GM12872 (cell line): Measurements from ENCODE around the gene SAMD4A.

Experiments
- TF ChIP-seq, protein P1 (sequence below): IDR thresholded peaks from 3 replicates; pipeline ENCODE4 v1.5.1; 2011; ENCODE audit warnings: low read depth, mild to moderate bottlenecking, low read length, moderate library complexity; ENCODE audit not compliant: insufficient read depth

Gene SAMD4A

DNA sequence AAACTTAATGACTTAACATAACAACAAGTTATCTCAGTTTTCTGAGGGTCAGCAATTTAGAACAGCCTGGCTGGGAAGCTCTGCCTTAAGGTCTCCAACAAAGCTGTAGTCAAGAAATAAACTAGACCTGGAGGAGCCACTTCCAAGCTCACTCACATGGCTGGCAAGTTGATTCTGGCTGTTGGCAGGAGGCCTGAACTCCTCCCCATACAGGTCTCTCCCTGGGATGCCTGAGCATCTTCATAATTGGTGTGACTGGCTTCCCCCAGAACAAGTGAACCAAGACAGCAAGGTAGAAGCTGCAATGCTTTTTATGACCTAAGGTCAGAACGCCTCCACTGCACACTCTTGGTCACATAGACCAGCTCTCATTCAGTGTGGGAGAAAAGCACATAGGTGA lies 128.3 kb downstream of the SAMD4A start:
- TF ChIP-seq, protein P1, sequence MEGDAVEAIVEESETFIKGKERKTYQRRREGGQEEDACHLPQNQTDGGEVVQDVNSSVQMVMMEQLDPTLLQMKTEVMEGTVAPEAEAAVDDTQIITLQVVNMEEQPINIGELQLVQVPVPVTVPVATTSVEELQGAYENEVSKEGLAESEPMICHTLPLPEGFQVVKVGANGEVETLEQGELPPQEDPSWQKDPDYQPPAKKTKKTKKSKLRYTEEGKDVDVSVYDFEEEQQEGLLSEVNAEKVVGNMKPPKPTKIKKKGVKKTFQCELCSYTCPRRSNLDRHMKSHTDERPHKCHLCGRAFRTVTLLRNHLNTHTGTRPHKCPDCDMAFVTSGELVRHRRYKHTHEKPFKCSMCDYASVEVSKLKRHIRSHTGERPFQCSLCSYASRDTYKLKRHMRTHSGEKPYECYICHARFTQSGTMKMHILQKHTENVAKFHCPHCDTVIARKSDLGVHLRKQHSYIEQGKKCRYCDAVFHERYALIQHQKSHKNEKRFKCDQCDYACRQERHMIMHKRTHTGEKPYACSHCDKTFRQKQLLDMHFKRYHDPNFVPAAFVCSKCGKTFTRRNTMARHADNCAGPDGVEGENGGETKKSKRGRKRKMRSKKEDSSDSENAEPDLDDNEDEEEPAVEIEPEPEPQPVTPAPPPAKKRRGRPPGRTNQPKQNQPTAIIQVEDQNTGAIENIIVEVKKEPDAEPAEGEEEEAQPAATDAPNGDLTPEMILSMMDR = no peak

DNA sequence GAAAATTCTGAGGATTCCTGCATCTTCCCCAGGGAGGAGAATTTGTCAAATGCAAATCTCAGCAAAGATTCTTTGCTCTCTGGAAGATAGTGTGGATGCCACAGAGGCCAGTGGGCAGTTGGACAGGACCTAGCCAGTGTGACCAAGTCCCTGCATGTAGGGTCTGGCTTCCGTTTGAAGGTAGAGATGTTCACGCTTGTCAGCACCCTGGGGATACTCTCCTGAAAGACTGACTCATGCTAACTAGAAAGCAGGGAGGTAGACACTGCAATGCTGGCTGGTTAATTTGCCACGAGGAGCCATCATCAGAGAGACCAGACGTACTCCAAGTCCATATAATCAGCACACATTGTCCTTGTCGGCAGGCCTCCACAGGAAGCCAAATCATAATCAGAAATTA lies 130.1 kb downstream of the SAMD4A start:
- TF ChIP-seq, protein P1 = no peak

DNA sequence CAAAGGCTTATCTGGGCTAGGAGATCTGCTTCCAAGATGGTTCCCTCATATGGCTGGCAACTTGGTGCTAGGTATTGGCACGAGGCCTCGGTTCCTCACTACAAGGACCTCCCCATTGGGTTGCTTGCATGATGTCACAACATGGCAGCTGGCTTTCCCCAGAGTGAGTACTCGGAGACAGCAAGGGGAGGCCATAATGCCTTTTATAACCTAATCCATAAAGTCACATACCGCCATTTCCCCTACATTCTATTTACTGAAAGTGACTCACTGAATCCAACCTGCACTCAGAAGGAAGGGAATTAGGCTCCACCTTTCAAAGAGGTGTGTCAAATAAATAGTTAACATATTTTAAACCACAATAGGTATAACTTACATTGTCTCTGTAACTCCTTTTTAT lies 130.9 kb downstream of the SAMD4A start:
- TF ChIP-seq, protein P1 = no peak

DNA sequence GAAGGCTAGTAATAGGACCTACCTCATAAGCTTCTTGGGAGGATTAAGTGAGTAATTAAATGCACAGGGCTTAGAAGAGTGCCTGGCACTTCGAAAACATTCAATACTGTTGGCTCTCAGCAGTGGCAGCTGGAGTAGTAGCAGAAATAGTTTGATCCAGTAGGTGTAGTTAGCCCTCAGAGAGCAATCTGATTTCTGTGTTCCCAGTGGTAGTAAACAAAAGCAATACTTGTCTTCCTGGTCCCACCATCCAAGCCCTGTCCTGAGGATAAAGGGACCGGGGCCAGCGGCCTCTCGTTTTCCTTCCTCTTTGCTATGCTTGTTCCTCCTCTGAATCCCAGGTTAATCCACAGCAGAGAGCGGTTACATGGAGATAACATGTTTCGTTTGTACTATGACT lies 131.6 kb downstream of the SAMD4A start:
- TF ChIP-seq, protein P1 = no peak

DNA sequence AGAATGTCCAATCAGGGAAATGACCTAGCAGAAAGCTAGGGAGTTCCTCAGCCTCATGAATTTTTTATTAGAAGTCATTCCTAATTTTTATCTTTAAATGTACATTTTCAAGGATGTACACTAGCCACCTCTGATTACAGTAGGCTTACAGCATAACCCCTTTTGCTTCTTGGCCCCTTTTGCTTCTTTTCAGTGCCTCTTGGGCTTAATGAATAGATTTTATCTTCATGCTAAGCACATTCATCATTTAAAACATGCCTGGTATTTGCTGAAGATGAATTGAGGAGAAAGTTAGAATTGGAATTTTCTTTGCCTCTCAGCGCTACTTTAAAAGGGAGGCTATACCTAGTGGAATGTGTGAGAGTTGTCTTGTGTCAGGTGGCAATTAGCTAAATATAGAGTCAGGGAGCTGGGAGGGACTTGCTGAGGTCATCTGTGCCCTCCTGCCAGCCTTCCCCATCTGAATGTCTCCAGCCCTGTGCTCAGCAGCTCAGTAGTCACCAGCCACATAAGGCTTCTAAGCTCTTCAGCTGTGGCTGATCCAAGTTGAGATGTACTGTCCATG lies 132.1 kb downstream of the SAMD4A start:
- TF ChIP-seq, protein P1 = no peak

DNA sequence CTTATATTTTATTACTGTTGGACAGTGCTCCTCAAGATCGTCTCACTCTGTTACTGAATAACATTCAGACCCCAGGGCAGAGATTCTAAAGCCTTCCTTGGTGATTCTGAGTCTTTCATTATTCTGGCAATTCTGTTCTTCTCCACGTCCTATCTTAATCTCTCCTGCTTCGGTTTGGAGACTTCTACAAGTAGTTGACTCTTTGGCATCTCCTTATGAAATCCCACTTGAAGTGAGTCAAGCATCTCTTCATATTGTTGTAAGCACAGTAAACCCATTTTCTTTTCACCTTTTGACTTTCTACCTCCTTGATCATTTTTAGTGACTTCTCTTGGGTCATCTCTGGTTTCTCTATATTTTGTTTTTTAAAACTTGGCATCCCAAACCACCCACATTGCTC lies 132.8 kb downstream of the SAMD4A start:
- TF ChIP-seq, protein P1 = no peak

DNA sequence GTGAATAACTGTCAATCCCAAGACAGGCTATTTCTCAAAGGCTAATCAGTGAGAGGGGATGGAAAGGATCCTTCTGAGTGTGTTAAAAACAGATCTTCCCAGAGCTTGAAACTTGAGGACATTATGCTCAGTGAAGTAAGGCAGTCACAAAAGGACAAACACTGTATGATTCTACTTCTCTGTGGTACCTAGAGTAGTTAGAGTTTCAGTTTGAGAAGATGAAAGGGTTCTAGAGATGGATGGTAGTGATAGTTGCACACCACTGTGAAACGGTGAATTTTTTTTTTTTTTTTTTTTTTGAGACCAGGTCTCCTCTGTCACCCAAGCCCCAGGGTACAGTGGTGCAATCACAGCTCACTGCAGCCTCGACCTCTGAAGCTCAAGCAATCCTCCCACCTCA lies 133.8 kb downstream of the SAMD4A start:
- TF ChIP-seq, protein P1 = no peak
